WTC11 (cell line): Measurements from ENCODE around the gene ZCRB1.
"Not testable (repeated sequence)": the region's sequence is repeated elsewhere in the genome, so short reads cannot be mapped to it uniquely, and the experiment has no call there.

ENCODE experiments used
- NR2C2 ChIP-seq: sonication (generic); formaldehyde crosslinking; IDR thresholded peaks from 2 replicates; pipeline ENCODE4 v1.8.0; 2022; ENCODE audit warnings: mild to moderate bottlenecking, missing genetic modification reagents
- SOX15 ChIP-seq: fragments of 250-450 bp; sonication (Bioruptor Pico); IDR thresholded peaks from 2 replicates; pipeline ENCODE4 v1.9.0; 2021; ENCODE audit warnings: mild to moderate bottlenecking
- TEAD4 ChIP-seq: sonication (generic); formaldehyde crosslinking; IDR thresholded peaks from 2 replicates; pipeline ENCODE4 v1.8.0; 2022; ENCODE audit warnings: mild to moderate bottlenecking, missing genetic modification reagents
- TP53 ChIP-seq: sonication (generic); formaldehyde crosslinking; IDR thresholded peaks from 2 replicates; pipeline ENCODE4 v1.8.1; 2023; ENCODE audit warnings: mild to moderate bottlenecking, missing genetic modification reagents
- ZNF232 ChIP-seq: sonication (generic); formaldehyde crosslinking; IDR thresholded peaks from 2 replicates; pipeline ENCODE4 v1.8.0; 2022; ENCODE audit warnings: mild to moderate bottlenecking, missing genetic modification reagents
- ZNF263 ChIP-seq: sonication (generic); formaldehyde crosslinking; IDR thresholded peaks from 2 replicates; pipeline ENCODE4 v1.8.1; 2022; ENCODE audit warnings: low read depth, mild to moderate bottlenecking, moderate library complexity, missing genetic modification reagents
- ZNF423 ChIP-seq: fragments of 250-450 bp; sonication (Bioruptor Pico); IDR thresholded peaks from 2 replicates; pipeline ENCODE4 v2.1.2; 2022; ENCODE audit warnings: mild to moderate bottlenecking, moderate library complexity
- TF ChIP-seq, protein P1 (sequence below): fragments of 200-600 bp; IDR thresholded peaks from 2 replicates; pipeline ENCODE4 v1.8.0; 2022; ENCODE audit warnings: antibody characterized with exemption
- TF ChIP-seq, protein P2 (sequence below): sonication (generic); formaldehyde crosslinking; IDR thresholded peaks from 2 replicates; pipeline ENCODE4 v1.8.1; 2023; ENCODE audit warnings: mild to moderate bottlenecking, missing genetic modification reagents, moderate library complexity
- TF ChIP-seq, protein P3 (sequence below): sonication (generic); formaldehyde crosslinking; IDR thresholded peaks from 2 replicates; pipeline ENCODE4 v1.8.0; 2023; ENCODE audit warnings: mild to moderate bottlenecking, missing genetic modification reagents
- TF ChIP-seq, protein P4 (sequence below): fragments of 250-450 bp; sonication (Bioruptor Pico); IDR thresholded peaks from 2 replicates; pipeline ENCODE4 v2.1.2; 2022; ENCODE audit warnings: mild to moderate bottlenecking, moderate library complexity

DNA sequence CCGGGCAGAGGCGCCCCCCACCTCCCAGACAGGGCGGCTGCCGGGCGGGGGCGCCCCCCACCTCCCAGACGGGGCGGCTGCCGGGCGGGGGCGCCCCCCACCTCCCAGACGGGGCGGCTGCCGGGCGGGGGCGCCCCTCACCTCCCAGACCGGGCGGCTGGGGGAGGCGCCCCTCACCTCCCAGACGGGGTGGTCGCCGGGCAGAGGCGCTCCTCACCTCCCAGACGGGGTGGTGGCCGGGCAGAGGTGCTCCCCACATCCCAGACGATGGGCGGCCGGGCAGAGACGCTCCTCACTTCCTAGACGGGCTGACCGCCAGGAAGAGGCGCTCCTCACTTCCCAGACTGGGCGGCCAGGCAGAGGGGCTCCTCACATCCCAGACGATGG, 24.1 kb upstream of the ZCRB1 start:
- TF ChIP-seq, protein P1, sequence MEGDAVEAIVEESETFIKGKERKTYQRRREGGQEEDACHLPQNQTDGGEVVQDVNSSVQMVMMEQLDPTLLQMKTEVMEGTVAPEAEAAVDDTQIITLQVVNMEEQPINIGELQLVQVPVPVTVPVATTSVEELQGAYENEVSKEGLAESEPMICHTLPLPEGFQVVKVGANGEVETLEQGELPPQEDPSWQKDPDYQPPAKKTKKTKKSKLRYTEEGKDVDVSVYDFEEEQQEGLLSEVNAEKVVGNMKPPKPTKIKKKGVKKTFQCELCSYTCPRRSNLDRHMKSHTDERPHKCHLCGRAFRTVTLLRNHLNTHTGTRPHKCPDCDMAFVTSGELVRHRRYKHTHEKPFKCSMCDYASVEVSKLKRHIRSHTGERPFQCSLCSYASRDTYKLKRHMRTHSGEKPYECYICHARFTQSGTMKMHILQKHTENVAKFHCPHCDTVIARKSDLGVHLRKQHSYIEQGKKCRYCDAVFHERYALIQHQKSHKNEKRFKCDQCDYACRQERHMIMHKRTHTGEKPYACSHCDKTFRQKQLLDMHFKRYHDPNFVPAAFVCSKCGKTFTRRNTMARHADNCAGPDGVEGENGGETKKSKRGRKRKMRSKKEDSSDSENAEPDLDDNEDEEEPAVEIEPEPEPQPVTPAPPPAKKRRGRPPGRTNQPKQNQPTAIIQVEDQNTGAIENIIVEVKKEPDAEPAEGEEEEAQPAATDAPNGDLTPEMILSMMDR: not testable (repeated sequence)
- not testable (repeated sequence) for TF ChIP-seq ZNF423 (CRISPR knock-in tag); SOX15; ZNF263; NR2C2 (CRISPR knock-in tag); TEAD4 (CRISPR knock-in tag); TP53 (CRISPR knock-in tag); ZNF232 (CRISPR knock-in tag)
- TF ChIP-seq, protein P2, sequence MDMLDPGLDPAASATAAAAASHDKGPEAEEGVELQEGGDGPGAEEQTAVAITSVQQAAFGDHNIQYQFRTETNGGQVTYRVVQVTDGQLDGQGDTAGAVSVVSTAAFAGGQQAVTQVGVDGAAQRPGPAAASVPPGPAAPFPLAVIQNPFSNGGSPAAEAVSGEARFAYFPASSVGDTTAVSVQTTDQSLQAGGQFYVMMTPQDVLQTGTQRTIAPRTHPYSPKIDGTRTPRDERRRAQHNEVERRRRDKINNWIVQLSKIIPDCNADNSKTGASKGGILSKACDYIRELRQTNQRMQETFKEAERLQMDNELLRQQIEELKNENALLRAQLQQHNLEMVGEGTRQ (CRISPR knock-in tag): not testable (repeated sequence)
- TF ChIP-seq, protein P3, sequence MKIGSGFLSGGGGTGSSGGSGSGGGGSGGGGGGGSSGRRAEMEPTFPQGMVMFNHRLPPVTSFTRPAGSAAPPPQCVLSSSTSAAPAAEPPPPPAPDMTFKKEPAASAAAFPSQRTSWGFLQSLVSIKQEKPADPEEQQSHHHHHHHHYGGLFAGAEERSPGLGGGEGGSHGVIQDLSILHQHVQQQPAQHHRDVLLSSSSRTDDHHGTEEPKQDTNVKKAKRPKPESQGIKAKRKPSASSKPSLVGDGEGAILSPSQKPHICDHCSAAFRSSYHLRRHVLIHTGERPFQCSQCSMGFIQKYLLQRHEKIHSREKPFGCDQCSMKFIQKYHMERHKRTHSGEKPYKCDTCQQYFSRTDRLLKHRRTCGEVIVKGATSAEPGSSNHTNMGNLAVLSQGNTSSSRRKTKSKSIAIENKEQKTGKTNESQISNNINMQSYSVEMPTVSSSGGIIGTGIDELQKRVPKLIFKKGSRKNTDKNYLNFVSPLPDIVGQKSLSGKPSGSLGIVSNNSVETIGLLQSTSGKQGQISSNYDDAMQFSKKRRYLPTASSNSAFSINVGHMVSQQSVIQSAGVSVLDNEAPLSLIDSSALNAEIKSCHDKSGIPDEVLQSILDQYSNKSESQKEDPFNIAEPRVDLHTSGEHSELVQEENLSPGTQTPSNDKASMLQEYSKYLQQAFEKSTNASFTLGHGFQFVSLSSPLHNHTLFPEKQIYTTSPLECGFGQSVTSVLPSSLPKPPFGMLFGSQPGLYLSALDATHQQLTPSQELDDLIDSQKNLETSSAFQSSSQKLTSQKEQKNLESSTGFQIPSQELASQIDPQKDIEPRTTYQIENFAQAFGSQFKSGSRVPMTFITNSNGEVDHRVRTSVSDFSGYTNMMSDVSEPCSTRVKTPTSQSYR (CRISPR knock-in tag): not testable (repeated sequence)
- TF ChIP-seq, protein P4, sequence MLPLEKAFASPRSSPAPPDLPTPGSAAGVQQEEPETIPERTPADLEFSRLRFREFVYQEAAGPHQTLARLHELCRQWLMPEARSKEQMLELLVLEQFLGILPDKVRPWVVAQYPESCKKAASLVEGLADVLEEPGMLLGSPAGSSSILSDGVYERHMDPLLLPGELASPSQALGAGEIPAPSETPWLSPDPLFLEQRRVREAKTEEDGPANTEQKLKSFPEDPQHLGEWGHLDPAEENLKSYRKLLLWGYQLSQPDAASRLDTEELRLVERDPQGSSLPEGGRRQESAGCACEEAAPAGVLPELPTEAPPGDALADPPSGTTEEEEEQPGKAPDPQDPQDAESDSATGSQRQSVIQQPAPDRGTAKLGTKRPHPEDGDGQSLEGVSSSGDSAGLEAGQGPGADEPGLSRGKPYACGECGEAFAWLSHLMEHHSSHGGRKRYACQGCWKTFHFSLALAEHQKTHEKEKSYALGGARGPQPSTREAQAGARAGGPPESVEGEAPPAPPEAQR (CRISPR knock-in tag): not testable (repeated sequence)
